HepG2 (cell line): ENCODE measurements around the gene CLEC18B. TPM values are rescaled to one million over a fixed set of nuclear protein-coding genes. Genes with fewer than 3 reads are reported as not detected.

Source experiments
- ELF3 ChIP-seq: IDR thresholded peaks from 2 replicates; pipeline ENCODE4 v1.6.1; 2016; ENCODE audit warnings: missing genetic modification reagents, missing compliant biosample characterization
- HMGXB4 ChIP-seq, 2 experiments: sonication (generic) in 1 of 2; formaldehyde crosslinking in 1 of 2; IDR thresholded peaks; 2 replicates each; pipeline versions ENCODE4 v1.4.0 to v1.6.1; 2018 to 2020; ENCODE audit warnings: missing genetic modification reagents in 2 of 2, borderline replicate concordance in 1 of 2, low read depth in 1 of 2, mild to moderate bottlenecking in 1 of 2, missing biosample characterization in 1 of 2
- HOXA9 ChIP-seq: sonication (generic); formaldehyde crosslinking; IDR thresholded peaks from 2 replicates; pipeline ENCODE4 v1.8.1; 2022; ENCODE audit warnings: missing genetic modification reagents, mild to moderate bottlenecking, moderate library complexity, borderline replicate concordance
- KDM5A ChIP-seq: fragments of 200-600 bp; sonication (generic); IDR thresholded peaks from 2 replicates; pipeline ENCODE4 v1.7.0; 2018; ENCODE audit warnings: antibody characterized with exemption, mild to moderate bottlenecking, low read length, borderline replicate concordance
- NR2C2 ChIP-seq: sonication (generic); formaldehyde crosslinking; IDR thresholded peaks from 2 replicates; pipeline ENCODE4 v1.4.0; 2020; ENCODE audit warnings: missing genetic modification reagents, mild to moderate bottlenecking, moderate library complexity, borderline replicate concordance
- SP2 ChIP-seq: sonication (generic); formaldehyde crosslinking; IDR thresholded peaks from 2 replicates; pipeline ENCODE4 v1.5.1; 2020; ENCODE audit warnings: mild to moderate bottlenecking, missing genetic modification reagents
- TP53 ChIP-seq: sonication (generic); formaldehyde crosslinking; conservative IDR thresholded peaks from 2 replicates; pipeline ENCODE4 v1.4.0; 2020; ENCODE audit warnings: missing genetic modification reagents
- TRAFD1 ChIP-seq: sonication (generic); formaldehyde crosslinking; IDR thresholded peaks from 2 replicates; pipeline ENCODE4 v1.5.1; 2020; ENCODE audit warnings: missing genetic modification reagents, mild to moderate bottlenecking, borderline replicate concordance
- WIZ ChIP-seq: sonication (generic); formaldehyde crosslinking; IDR thresholded peaks from 2 replicates; pipeline ENCODE4 v1.5.1; 2020; ENCODE audit warnings: mild to moderate bottlenecking, missing genetic modification reagents
- ZNF121 ChIP-seq: sonication (generic); formaldehyde crosslinking; IDR thresholded peaks from 2 replicates; pipeline ENCODE4 v1.5.0; 2020; ENCODE audit warnings: mild to moderate bottlenecking, missing genetic modification reagents
- ZNF557 ChIP-seq: sonication (generic); formaldehyde crosslinking; IDR thresholded peaks from 2 replicates; pipeline ENCODE4 v1.4.0; 2020; ENCODE audit warnings: missing genetic modification reagents
- ZNF572 ChIP-seq: sonication (generic); formaldehyde crosslinking; IDR thresholded peaks from 2 replicates; pipeline ENCODE4 v1.5.1; 2020; ENCODE audit warnings: mild to moderate bottlenecking, missing genetic modification reagents
- ZNF574 ChIP-seq: sonication (generic); formaldehyde crosslinking; IDR thresholded peaks from 2 replicates; pipeline ENCODE4 v1.4.0; 2020; ENCODE audit warnings: missing genetic modification reagents
- ZNF710 ChIP-seq: sonication (generic); formaldehyde crosslinking; IDR thresholded peaks from 2 replicates; pipeline ENCODE4 v1.5.0; 2020; ENCODE audit warnings: mild to moderate bottlenecking, missing genetic modification reagents, borderline replicate concordance
- polyA plus RNA-seq, 8 experiments: library from polyadenylated mRNA; depleted of rRNA in 3 of 8; stranded (reverse) in 7 of 8; unstranded in 1 of 8; fragments of >200 nt; fragmentation: Illumina TruSeq in 4 of 8; extraction: Trizol in 4 of 8; gene quantifications; 2 replicates each; pipeline versions ENCODE4 v1.2.1 to v1.2.3, GENCODE V29; 2011 to 2016; ENCODE audit warnings: low read depth in 4 of 8, missing spikeins in 1 of 8, mixed read lengths in 1 of 8; ENCODE audit not compliant: insufficient read depth in 1 of 8
- total RNA-seq, 5 experiments: library from RNA; depleted of rRNA; stranded (reverse); fragments of >200 nt; fragmentation: Illumina TruSeq; extraction: Trizol; gene quantifications; 2 replicates each; pipeline ENCODE4 v1.2.3, GENCODE V29; 2016; ENCODE audit warnings: low read depth in 1 of 5
- TF ChIP-seq, protein P1 (sequence below): sonication (generic); formaldehyde crosslinking; IDR thresholded peaks from 2 replicates; pipeline ENCODE4 v1.8.0; 2022; ENCODE audit warnings: missing genetic modification reagents, mild to moderate bottlenecking, borderline replicate concordance
- TF ChIP-seq, protein P2 (sequence below): sonication (generic); formaldehyde crosslinking; IDR thresholded peaks from 2 replicates; pipeline ENCODE4 v1.4.0; 2020; ENCODE audit warnings: low read depth, mild to moderate bottlenecking, missing genetic modification reagents

Gene CLEC18B
- total and polyA plus RNA-seq, 2 of the 13 experiments (the other 11 are each of a cell fraction or from before 2014, with no cell fraction given), result 0.31 to 1.1 TPM

DNA sequence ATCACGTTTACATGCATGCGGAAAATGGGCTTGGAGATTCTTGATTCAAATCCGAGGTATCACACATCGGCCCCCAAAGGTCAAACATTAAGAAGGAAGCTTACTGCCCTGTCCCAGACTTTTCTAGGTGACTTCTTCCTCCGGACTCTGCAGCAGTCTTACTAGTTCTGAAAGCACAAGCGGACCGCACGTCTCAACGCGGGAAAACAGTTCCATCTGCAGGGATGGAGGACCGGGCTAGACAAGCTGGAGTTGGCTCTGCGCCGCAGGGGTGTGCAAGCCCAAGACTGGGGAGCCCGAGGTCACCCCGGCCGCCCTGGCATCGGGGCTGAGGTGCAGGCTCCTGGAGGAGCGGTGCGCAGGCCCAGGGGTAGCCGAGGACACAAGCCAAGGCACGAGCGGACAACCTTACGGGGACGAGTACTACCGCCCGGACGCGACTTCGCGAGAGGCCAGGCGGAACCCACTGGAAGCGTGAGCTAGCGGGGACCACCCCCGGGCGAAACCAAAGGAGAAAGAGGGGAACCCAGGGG lies 53.7 kb downstream of the CLEC18B start (continued):
- TF ChIP-seq ZNF710 (CRISPR knock-in tag), result peak; percentile 41; the same call in 1 of the 2 replicates
- TF ChIP-seq WIZ (CRISPR knock-in tag), result peak; percentile 78; the same call in 1 of the 2 replicates
- peak; percentile 70; the same call in 1 of the 2 replicates for TF ChIP-seq ZNF557 (CRISPR knock-in tag)
- TF ChIP-seq HMGXB4 (CRISPR knock-in tag; IDR thresholded peaks at IDR 0.05; ENCODE audit: borderline replicate concordance in 1 of 2, low read depth in 1 of 2), result peak in 1 of 2 experiments; percentile 80; a peak in 2 of 4 replicates
- TF ChIP-seq NR2C2, result 0 out of 2 replicates have a peak, but pooled peaks have one; percentile 58
- peak; percentile 32; the same call in 1 of the 2 replicates for TF ChIP-seq ELF3 (CRISPR knock-in tag)
- 0 out of 2 replicates have a peak, but pooled peaks have one; percentile 16 for TF ChIP-seq TP53 (CRISPR knock-in tag)
- 0 out of 2 replicates have a peak, but pooled peaks have one; percentile 35 for TF ChIP-seq SP2 (CRISPR knock-in tag)
- TF ChIP-seq, protein P1, sequence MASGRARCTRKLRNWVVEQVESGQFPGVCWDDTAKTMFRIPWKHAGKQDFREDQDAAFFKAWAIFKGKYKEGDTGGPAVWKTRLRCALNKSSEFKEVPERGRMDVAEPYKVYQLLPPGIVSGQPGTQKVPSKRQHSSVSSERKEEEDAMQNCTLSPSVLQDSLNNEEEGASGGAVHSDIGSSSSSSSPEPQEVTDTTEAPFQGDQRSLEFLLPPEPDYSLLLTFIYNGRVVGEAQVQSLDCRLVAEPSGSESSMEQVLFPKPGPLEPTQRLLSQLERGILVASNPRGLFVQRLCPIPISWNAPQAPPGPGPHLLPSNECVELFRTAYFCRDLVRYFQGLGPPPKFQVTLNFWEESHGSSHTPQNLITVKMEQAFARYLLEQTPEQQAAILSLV (CRISPR knock-in tag), result 0 out of 2 replicates have a peak, but pooled peaks have one; percentile 35
- peak; percentile 81; the same call in 1 of the 2 replicates for TF ChIP-seq ZNF572 (CRISPR knock-in tag)
- TF ChIP-seq HOXA9 (CRISPR knock-in tag), result 0 out of 2 replicates have a peak, but pooled peaks have one; percentile 49
- TF ChIP-seq, protein P2, sequence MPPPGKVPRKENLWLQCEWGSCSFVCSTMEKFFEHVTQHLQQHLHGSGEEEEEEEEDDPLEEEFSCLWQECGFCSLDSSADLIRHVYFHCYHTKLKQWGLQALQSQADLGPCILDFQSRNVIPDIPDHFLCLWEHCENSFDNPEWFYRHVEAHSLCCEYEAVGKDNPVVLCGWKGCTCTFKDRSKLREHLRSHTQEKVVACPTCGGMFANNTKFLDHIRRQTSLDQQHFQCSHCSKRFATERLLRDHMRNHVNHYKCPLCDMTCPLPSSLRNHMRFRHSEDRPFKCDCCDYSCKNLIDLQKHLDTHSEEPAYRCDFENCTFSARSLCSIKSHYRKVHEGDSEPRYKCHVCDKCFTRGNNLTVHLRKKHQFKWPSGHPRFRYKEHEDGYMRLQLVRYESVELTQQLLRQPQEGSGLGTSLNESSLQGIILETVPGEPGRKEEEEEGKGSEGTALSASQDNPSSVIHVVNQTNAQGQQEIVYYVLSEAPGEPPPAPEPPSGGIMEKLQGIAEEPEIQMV (CRISPR knock-in tag), result 0 out of 2 replicates have a peak, but pooled peaks have one; percentile 15
- peak; percentile 70; the same call in 1 of the 2 replicates for TF ChIP-seq KDM5A
- peak; percentile 47 for TF ChIP-seq ZNF574 (CRISPR knock-in tag)
- TF ChIP-seq TRAFD1 (CRISPR knock-in tag), result 0 out of 2 replicates have a peak, but pooled peaks have one; percentile 28
- TF ChIP-seq ZNF121 (CRISPR knock-in tag), result peak; percentile 73
